GM12878 (cell line): ENCODE measurements around the gene ANAPC15. TPM values are rescaled to one million over a fixed set of nuclear protein-coding genes. Genes with fewer than 3 reads are reported as not detected.

Experiments
- ATF7 ChIP-seq: fragments of 450-650 bp; IDR thresholded peaks from 2 replicates; pipeline ENCODE4 v1.6.1; 2016; ENCODE audit warnings: low read depth, mild to moderate bottlenecking
- BACH1 ChIP-seq: fragments of 450-650 bp; IDR thresholded peaks from 2 replicates; pipeline ENCODE4 v1.6.1; 2017; ENCODE audit warnings: mild to moderate bottlenecking, borderline replicate concordance
- BRCA1 ChIP-seq: IDR thresholded peaks from 2 replicates; pipeline ENCODE4 v1.6.1; 2011; ENCODE audit warnings: low read depth, low read length, improper control_type of control experiment
- CBFB ChIP-seq: IDR thresholded peaks from 2 replicates; pipeline ENCODE4 v1.6.1; 2016; ENCODE audit warnings: antibody characterized with exemption, low read depth
- CHD1 ChIP-seq: IDR thresholded peaks from 2 replicates; pipeline ENCODE4 v1.6.1; 2012; ENCODE audit warnings: low read depth, low read length, improper control_type of control experiment
- CREM ChIP-seq: IDR thresholded peaks from 2 replicates; pipeline ENCODE4 v1.6.1; 2014; ENCODE audit warnings: antibody characterized with exemption, low read depth
- ETV6 ChIP-seq, 2 experiments: fragments of 450-650 bp in 1 of 2; IDR thresholded peaks in 1 of 2; conservative IDR thresholded peaks in 1 of 2; 2 replicates each; pipeline ENCODE4 v1.6.1; 2014; ENCODE audit warnings: antibody characterized with exemption in 1 of 2, borderline replicate concordance in 1 of 2, low read depth in 1 of 2, mild to moderate bottlenecking in 1 of 2, moderate library complexity in 1 of 2
- JUNB ChIP-seq: IDR thresholded peaks from 2 replicates; pipeline ENCODE4 v1.6.1; 2016; ENCODE audit warnings: antibody characterized with exemption, mild to moderate bottlenecking
- JUND ChIP-seq: IDR thresholded peaks from 2 replicates; pipeline ENCODE4 v1.6.1; 2012; ENCODE audit warnings: low read depth, mild to moderate bottlenecking, low read length, improper control_type of control experiment, moderate library complexity
- MEF2A ChIP-seq: IDR thresholded peaks from 2 replicates; pipeline ENCODE4 v1.6.1; 2011; ENCODE audit warnings: low read depth, mild to moderate bottlenecking, low read length, moderate library complexity; ENCODE audit not compliant: insufficient read depth
- MEF2B ChIP-seq: fragments of 450-650 bp; IDR thresholded peaks from 2 replicates; pipeline ENCODE4 v1.6.1; 2018; ENCODE audit warnings: mild to moderate bottlenecking, moderate library complexity; ENCODE audit not compliant: partially characterized antibody, poor library complexity, severe bottlenecking
- MTA3 ChIP-seq: IDR thresholded peaks from 2 replicates; pipeline ENCODE4 v1.6.1; 2012; ENCODE audit warnings: low read length, inconsistent platforms, borderline replicate concordance
- RAD21 ChIP-seq: IDR thresholded peaks from 2 replicates; pipeline ENCODE4 v1.6.1; 2011; ENCODE audit warnings: mild to moderate bottlenecking, low read depth, low read length, moderate library complexity; ENCODE audit not compliant: insufficient read depth
- SMAD5 ChIP-seq: IDR thresholded peaks from 2 replicates; pipeline ENCODE4 v1.6.1; 2016; ENCODE audit warnings: antibody characterized with exemption, low read depth
- polyA plus RNA-seq, 11 experiments: library from polyadenylated mRNA; depleted of rRNA in 4 of 11; unstranded in 6 of 11; stranded (reverse) in 5 of 11; fragments of >200 nt; fragmentation: Nextera tagmentation in 4 of 11; fragmentation: Illumina TruSeq in 1 of 11; extraction: Ambion mirVana in 4 of 11; extraction: Trizol in 1 of 11; gene quantifications; 1 replicate in 1 of 11; 2 replicates in 10 of 11; pipeline versions ENCODE4 v1.2.1 to v1.2.3, GENCODE V29; 2011 to 2016; ENCODE audit warnings: inconsistent platforms in 2 of 11, missing spikeins in 2 of 11, low read depth in 1 of 11
- total RNA-seq, 4 experiments: library from RNA; depleted of rRNA in 3 of 4; stranded (reverse); fragments of >200 nt in 3 of 4; fragmentation: Illumina TruSeq in 1 of 4; extraction: Trizol in 1 of 4; gene quantifications; 2 replicates each; pipeline versions ENCODE4 v1.2.1 to v1.2.3, GENCODE V29; 2013 to 2021
- TF ChIP-seq, protein P1 (sequence below): IDR thresholded peaks from 2 replicates; pipeline ENCODE4 v1.6.1; 2012; ENCODE audit warnings: improper control_type of control experiment, low read depth, low read length; ENCODE audit not compliant: insufficient replicate concordance
- TF ChIP-seq, protein P2 (sequence below): fragments of 450-650 bp; IDR thresholded peaks from 2 replicates; pipeline ENCODE4 v1.6.1; 2017; ENCODE audit warnings: mild to moderate bottlenecking, moderate library complexity
- TF ChIP-seq, protein P3 (sequence below): fragments of 450-650 bp; IDR thresholded peaks from 2 replicates; pipeline ENCODE4 v1.6.1; 2016; ENCODE audit warnings: mild to moderate bottlenecking

ANAPC15 gene
- total and polyA plus RNA-seq, 10 of the 15 experiments (the other 5 are each of a cell fraction or from before 2014, with no cell fraction given): 83.4 to 372 (median 103) TPM

DNA sequence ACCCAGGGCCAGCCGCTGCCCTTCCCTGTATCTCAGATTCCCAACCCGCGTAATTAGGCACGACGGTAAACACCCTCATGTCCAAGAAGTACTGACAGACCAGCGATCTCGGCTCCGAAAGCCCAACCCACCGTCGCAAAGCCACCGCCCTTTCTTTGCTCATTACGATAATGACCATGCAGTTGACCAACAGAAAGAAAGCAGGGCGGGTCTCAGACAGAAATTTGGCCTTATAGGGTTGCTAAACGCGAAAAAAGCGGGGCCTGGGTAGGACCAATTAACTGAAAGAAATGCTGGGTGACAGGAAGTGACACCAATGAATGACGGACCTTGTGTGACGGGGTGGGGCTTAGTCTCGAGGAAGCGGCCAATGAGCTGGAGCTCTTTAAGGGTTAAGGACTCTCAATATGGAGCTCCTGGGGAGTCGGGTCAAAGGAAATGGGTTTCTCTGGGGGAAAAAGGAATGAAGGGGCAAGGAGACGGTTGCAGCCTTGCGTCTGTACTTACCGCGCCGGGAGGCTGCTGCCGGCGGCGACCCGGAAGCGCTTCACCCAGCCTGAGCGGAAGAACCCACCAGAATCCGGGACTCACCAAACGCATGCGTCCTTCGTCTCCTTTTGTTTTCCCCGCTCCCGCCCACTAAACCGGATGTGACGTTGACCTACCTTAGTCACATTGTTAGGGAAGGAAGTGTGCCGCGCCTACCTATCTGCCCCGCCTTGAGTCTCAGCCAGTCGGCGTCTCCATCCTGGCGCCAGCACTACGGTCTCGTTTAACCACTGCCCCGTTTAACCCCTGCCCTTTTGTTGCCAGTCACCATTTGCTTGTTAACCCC, at the start of gene ANAPC15 (continued):
- TF ChIP-seq, protein P1, sequence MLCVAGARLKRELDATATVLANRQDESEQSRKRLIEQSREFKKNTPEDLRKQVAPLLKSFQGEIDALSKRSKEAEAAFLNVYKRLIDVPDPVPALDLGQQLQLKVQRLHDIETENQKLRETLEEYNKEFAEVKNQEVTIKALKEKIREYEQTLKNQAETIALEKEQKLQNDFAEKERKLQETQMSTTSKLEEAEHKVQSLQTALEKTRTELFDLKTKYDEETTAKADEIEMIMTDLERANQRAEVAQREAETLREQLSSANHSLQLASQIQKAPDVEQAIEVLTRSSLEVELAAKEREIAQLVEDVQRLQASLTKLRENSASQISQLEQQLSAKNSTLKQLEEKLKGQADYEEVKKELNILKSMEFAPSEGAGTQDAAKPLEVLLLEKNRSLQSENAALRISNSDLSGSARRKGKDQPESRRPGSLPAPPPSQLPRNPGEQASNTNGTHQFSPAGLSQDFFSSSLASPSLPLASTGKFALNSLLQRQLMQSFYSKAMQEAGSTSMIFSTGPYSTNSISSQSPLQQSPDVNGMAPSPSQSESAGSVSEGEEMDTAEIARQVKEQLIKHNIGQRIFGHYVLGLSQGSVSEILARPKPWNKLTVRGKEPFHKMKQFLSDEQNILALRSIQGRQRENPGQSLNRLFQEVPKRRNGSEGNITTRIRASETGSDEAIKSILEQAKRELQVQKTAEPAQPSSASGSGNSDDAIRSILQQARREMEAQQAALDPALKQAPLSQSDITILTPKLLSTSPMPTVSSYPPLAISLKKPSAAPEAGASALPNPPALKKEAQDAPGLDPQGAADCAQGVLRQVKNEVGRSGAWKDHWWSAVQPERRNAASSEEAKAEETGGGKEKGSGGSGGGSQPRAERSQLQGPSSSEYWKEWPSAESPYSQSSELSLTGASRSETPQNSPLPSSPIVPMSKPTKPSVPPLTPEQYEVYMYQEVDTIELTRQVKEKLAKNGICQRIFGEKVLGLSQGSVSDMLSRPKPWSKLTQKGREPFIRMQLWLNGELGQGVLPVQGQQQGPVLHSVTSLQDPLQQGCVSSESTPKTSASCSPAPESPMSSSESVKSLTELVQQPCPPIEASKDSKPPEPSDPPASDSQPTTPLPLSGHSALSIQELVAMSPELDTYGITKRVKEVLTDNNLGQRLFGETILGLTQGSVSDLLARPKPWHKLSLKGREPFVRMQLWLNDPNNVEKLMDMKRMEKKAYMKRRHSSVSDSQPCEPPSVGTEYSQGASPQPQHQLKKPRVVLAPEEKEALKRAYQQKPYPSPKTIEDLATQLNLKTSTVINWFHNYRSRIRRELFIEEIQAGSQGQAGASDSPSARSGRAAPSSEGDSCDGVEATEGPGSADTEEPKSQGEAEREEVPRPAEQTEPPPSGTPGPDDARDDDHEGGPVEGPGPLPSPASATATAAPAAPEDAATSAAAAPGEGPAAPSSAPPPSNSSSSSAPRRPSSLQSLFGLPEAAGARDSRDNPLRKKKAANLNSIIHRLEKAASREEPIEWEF: no peak
- peak; percentile 26; the same call in 1 of the 2 replicates for TF ChIP-seq BACH1
- TF ChIP-seq JUND: 0 out of 2 replicates have a peak, but pooled peaks have one; percentile 10
- TF ChIP-seq, protein P2, sequence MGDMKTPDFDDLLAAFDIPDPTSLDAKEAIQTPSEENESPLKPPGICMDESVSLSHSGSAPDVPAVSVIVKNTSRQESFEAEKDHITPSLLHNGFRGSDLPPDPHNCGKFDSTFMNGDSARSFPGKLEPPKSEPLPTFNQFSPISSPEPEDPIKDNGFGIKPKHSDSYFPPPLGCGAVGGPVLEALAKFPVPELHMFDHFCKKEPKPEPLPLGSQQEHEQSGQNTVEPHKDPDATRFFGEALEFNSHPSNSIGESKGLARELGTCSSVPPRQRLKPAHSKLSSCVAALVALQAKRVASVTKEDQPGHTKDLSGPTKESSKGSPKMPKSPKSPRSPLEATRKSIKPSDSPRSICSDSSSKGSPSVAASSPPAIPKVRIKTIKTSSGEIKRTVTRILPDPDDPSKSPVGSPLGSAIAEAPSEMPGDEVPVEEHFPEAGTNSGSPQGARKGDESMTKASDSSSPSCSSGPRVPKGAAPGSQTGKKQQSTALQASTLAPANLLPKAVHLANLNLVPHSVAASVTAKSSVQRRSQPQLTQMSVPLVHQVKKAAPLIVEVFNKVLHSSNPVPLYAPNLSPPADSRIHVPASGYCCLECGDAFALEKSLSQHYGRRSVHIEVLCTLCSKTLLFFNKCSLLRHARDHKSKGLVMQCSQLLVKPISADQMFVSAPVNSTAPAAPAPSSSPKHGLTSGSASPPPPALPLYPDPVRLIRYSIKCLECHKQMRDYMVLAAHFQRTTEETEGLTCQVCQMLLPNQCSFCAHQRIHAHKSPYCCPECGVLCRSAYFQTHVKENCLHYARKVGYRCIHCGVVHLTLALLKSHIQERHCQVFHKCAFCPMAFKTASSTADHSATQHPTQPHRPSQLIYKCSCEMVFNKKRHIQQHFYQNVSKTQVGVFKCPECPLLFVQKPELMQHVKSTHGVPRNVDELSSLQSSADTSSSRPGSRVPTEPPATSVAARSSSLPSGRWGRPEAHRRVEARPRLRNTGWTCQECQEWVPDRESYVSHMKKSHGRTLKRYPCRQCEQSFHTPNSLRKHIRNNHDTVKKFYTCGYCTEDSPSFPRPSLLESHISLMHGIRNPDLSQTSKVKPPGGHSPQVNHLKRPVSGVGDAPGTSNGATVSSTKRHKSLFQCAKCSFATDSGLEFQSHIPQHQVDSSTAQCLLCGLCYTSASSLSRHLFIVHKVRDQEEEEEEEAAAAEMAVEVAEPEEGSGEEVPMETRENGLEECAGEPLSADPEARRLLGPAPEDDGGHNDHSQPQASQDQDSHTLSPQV: no peak
- TF ChIP-seq CREM: peak; percentile 88
- TF ChIP-seq, protein P3, sequence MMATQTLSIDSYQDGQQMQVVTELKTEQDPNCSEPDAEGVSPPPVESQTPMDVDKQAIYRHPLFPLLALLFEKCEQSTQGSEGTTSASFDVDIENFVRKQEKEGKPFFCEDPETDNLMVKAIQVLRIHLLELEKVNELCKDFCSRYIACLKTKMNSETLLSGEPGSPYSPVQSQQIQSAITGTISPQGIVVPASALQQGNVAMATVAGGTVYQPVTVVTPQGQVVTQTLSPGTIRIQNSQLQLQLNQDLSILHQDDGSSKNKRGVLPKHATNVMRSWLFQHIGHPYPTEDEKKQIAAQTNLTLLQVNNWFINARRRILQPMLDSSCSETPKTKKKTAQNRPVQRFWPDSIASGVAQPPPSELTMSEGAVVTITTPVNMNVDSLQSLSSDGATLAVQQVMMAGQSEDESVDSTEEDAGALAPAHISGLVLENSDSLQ: peak; percentile 99
- peak; percentile 97 for TF ChIP-seq SMAD5
- no peak for TF ChIP-seq MTA3
- no peak for TF ChIP-seq MEF2A
- no peak for TF ChIP-seq CHD1
- TF ChIP-seq RAD21: no peak
- TF ChIP-seq JUNB: no peak
- no peak for TF ChIP-seq ETV6 (conservative IDR thresholded peaks at IDR 0.05 in 1 of 2, IDR thresholded peaks at IDR 0.05 in 1 of 2; ENCODE audit: borderline replicate concordance in 1 of 2, low read depth in 1 of 2)
- TF ChIP-seq CBFB: peak; percentile 92
- no peak for TF ChIP-seq MEF2B
- TF ChIP-seq ATF7: peak; percentile 65
- TF ChIP-seq BRCA1: no peak
